ENCODE measurements around the gene ASTN1.

Gene ASTN1

GRCh38 chr1:176829261-176829660, 335.3 kb downstream of the ASTN1 start:
- DNase-seq (ENCODE audit: low spot score) = no peak

GRCh38 chr1:176826265-176826664, 338.2 kb downstream of the ASTN1 start:
- DNase-seq (ENCODE audit: low spot score) = no peak

GRCh38 chr1:176820391-176821031, 344.0 kb downstream of the ASTN1 start:
- DNase-seq (ENCODE audit: low spot score) = no peak

- DNase-seq (ENCODE audit: low spot score) = no peak
Measured at GRCh38 chr1:176816232-176816631, 348.3 kb downstream of the ASTN1 start.

GRCh38 chr1:176815621-176816020, 348.9 kb downstream of the ASTN1 start:
- DNase-seq (ENCODE audit: low spot score) = no peak

GRCh38 chr1:176811511-176812288, 352.8 kb downstream of the ASTN1 start:
- DNase-seq (ENCODE audit: low spot score) = no peak

GRCh38 chr1:176809292-176809691, 355.2 kb downstream of the ASTN1 start:
- DNase-seq (ENCODE audit: low spot score) = no peak

Data from activated CD4-positive, alpha-beta T cell treated with anti-CD3 and anti-CD28 coated beads, Interleukin-2, Interleukin-4, amounts not matched to agents 100 ng/mL and 50 ng/mL, durations not matched to agents 16 hours and 8 hours (primary cell).